Common myeloid progenitor, CD34-positive (primary cell): ENCODE measurements around the gene ZNF513. TPM values are rescaled to one million over a fixed set of nuclear protein-coding genes. Genes with fewer than 3 reads are reported as not detected.
A peak's percentile ranks its signal among the peaks of the same experiment; 100 is the strongest.
"Not testable (repeated sequence)": the region's sequence is repeated elsewhere in the genome, so short reads cannot be mapped to it uniquely, and the experiment has no call there.

ENCODE experiments used
- CTCF ChIA-PET: fragments of 350-600 bp; sonication (Branson Sonifier 250); formaldehyde crosslinking; loops from one replicate; lab custom pipeline; 2021; ENCODE audit warnings: antibody characterized with exemption; lab: Charles Lee
- POLR2A ChIA-PET: fragments of 350-600 bp; sonication (Branson Sonifier 250); formaldehyde crosslinking; loops from one replicate; lab custom pipeline; 2021; ENCODE audit warnings: antibody characterized with exemption; lab: Charles Lee
- DNase-seq, 3 donors: peaks; one replicate each; pipeline versions ENCODE4 v3.0.0 to v3.0.0-alpha.2; 2013
- H3K27ac ChIP-seq, 2 experiments: 1 replicate in 1 of 2; 2 replicates in 1 of 2; pipeline ENCODE4 v1.7.0; 2013; ENCODE audit warnings: inconsistent platforms in 2 of 2, low read length in 2 of 2, mild to moderate bottlenecking in 2 of 2, low read depth in 1 of 2, moderate library complexity in 1 of 2; ENCODE audit not compliant: severe bottlenecking in 2 of 2, insufficient read depth in 1 of 2, poor library complexity in 1 of 2
- H3K27me3 ChIP-seq, 5 experiments: replicated peaks in 2 of 5; 1 replicate in 3 of 5; 2 replicates in 2 of 5; pipeline versions ENCODE4 v1.6.1 to v1.7.0; 2013; ENCODE audit warnings: low read length in 4 of 5, mild to moderate bottlenecking in 2 of 5, moderate library complexity in 2 of 5, inconsistent platforms in 1 of 5; ENCODE audit not compliant: insufficient read depth in 5 of 5, control insufficient read depth in 4 of 5
- H3K36me3 ChIP-seq, 4 experiments: 1 replicate in 2 of 4; 2 replicates in 2 of 4; pipeline versions ENCODE4 v1.6.1 to v1.7.0; 2013; ENCODE audit warnings: low read length in 3 of 4, control low read depth in 1 of 4, mild to moderate bottlenecking in 1 of 4; ENCODE audit not compliant: control insufficient read depth in 4 of 4, insufficient read depth in 4 of 4
- H3K4me1 ChIP-seq, 4 experiments: 1 replicate in 3 of 4; 2 replicates in 1 of 4; pipeline versions ENCODE4 v1.6.1 to v1.7.1; 2013; ENCODE audit warnings: low read length in 3 of 4, mild to moderate bottlenecking in 3 of 4, control low read depth in 1 of 4, inconsistent platforms in 1 of 4, moderate library complexity in 1 of 4; ENCODE audit not compliant: control insufficient read depth in 4 of 4, insufficient read depth in 4 of 4; ENCODE audit errors: control extremely low read depth in 1 of 4
- H3K4me3 ChIP-seq, 7 experiments: 1 replicate in 4 of 7; 2 replicates in 3 of 7; pipeline versions ENCODE4 v1.5.1 to v1.7.0; 2013; ENCODE audit warnings: mild to moderate bottlenecking in 7 of 7, low read length in 6 of 7, moderate library complexity in 6 of 7, inconsistent platforms in 2 of 7, low read depth in 2 of 7, control low read depth in 1 of 7; ENCODE audit not compliant: insufficient read depth in 4 of 7, control insufficient read depth in 1 of 7; ENCODE audit errors: extremely low read depth in 1 of 7
- H3K9me3 ChIP-seq, 5 experiments: 1 replicate in 4 of 5; 2 replicates in 1 of 5; pipeline versions ENCODE4 v1.6.1 to v1.7.1; 2013; ENCODE audit warnings: low read length in 4 of 5, mild to moderate bottlenecking in 2 of 5, inconsistent platforms in 1 of 5, low read depth in 1 of 5, moderate library complexity in 1 of 5; ENCODE audit not compliant: control insufficient read depth in 4 of 5, insufficient read depth in 2 of 5; ENCODE audit errors: control extremely low read depth in 1 of 5
- WGBS: methylation state at CpG from one replicate; pipeline ENCODE4 v1.1.5; 2013; ENCODE audit not compliant: insufficient coverage; 5-methylcytosine and 5-hydroxymethylcytosine counted together
- polyA plus RNA-seq: library from polyadenylated mRNA; unstranded; fragments of 120-200 nt; gene quantifications from one replicate; pipeline ENCODE4 v1.2.1, GENCODE V29; 2013

ZNF513 gene
- 12.6 TPM for polyA plus RNA-seq

GRCh38 chr2:27380626-27381545 lies at the start of gene ZNF513:
ZNF513 (minus strand) TSS chr2:27380734; CDS start chr2:27380526, 208 bp downstream.
- peak within 1 kb of the TSS; percentile 81 to 92 for H3K27ac ChIP-seq
- WGBS, result 21% methylated on average over 52 of the region's 67 CpGs
- H3K27me3 ChIP-seq, result no peaks in the 10 kb centered on the region
- no peaks in the 10 kb centered on the region for H3K9me3 ChIP-seq
- ChIA-PET POLR2A (interaction anchor here (2.3 kb wide), 1 partner anchor 10 kb away, joined by 15 read pairs; the partner anchor contains the start of genes EIF2B4 and SNX17), CTCF (interaction anchor here (1.6 to 2.0 kb wide), 2 partner anchors 10 to 47 kb away, joined by 6 read pairs; partner anchors contain the start of genes NRBP1 and SNX17)
- peak; percentile 91 to 94 (median 92) for DNase-seq
- peaks cover 12 to 27% (median 18%) of the 10 kb centered on the region in 4 experiments for H3K4me1 ChIP-seq
- H3K36me3 ChIP-seq, result peaks cover 12 to 81% (median 51%) of the 10 kb centered on the region in 4 experiments
- peak within 1 kb of the TSS; percentile 67 to 86 (median 81) for H3K4me3 ChIP-seq

GRCh38 chr2:27428978-27429541 lies 48.5 kb upstream of the ZNF513 start:
- ChIA-PET POLR2A (interaction anchor here (1.1 to 2.2 kb wide), 2 partner anchors 20 to 59 kb away, joined by 3 to 10 read pairs; partner anchors contain the start of genes EIF2B4 and PPM1G), CTCF (interaction anchor here (1.0 to 6.9 kb wide), 5 partner anchors 8 to 66 kb away, joined by 3 to 45 read pairs (median 4); partner anchors contain the start of gene PPM1G)
- no peaks in the 10 kb centered on the region for H3K27me3 ChIP-seq
- under 1% methylated on average over 48 of the region's 51 CpGs for WGBS
- H3K27ac ChIP-seq, result peak overlapping the region; percentile 92 to 96
- no peaks in the 10 kb centered on the region for H3K9me3 ChIP-seq
- DNase-seq, result peak; percentile 80 to 91 (median 89)
- peak overlapping the region; percentile 61 to 96 (median 92) for H3K4me3 ChIP-seq
- peaks cover 12 to 28% (median 19%) of the 10 kb centered on the region in 4 experiments for H3K4me1 ChIP-seq
- peaks cover 2 to 15% (median 11%) of the 10 kb centered on the region in 4 experiments for H3K36me3 ChIP-seq

- Histone ChIP-seq H3K9me3 (no peaks in the 10 kb centered on the region), H3K27me3 (no peaks in the 10 kb centered on the region), H3K36me3 (peaks cover 0 to 9% (median 5%) of the 10 kb centered on the region in 4 experiments), H3K4me3 (peak within 1 kb of the TSS; percentile 61 to 96 (median 92)), H3K27ac (peak within 1 kb of the TSS; percentile 92 to 96), H3K4me1 (peaks cover 12 to 28% (median 19%) of the 10 kb centered on the region in 4 experiments)
- CTCF ChIA-PET, result interaction anchor here (1.0 to 6.9 kb wide), 6 partner anchors 8 to 47 kb away, joined by 3 to 45 read pairs (median 4); partner anchors contain the start of genes PPM1G and ZNF513
- POLR2A ChIA-PET, result interaction anchor here (2.2 kb wide), 1 partner anchor 19 kb away, joined by 10 read pairs; the partner anchor contains the start of gene PPM1G
- peak; percentile 87 to 92 (median 92) for DNase-seq
- under 1% methylated on average over 66 of the region's 75 CpGs for WGBS
These were observed 47.9 kb upstream of the ZNF513 start, which contains the start of gene NRBP1 for GRCh38 chr2:27428213-27428977. NRBP1 (plus strand) TSS chr2:27428631; CDS start chr2:27433274, 4,643 bp downstream.

- H3K9me3 ChIP-seq, result no peaks in the 10 kb centered on the region
- H3K36me3 ChIP-seq, result peaks cover 0 to 4% (median 0%) of the 10 kb centered on the region in 4 experiments
- H3K27me3 ChIP-seq, result no peaks in the 10 kb centered on the region
- DNase-seq, result no peak
- H3K4me1 ChIP-seq, result peaks cover 12 to 28% (median 19%) of the 10 kb centered on the region in 4 experiments
- CTCF ChIA-PET, result interaction anchor here (1.0 to 6.9 kb wide), 4 partner anchors 19 to 46 kb away, joined by 3 to 45 read pairs (median 4); partner anchors contain the start of genes PPM1G and ZNF513
- H3K27ac ChIP-seq, result peak overlapping the region; percentile 92 to 96
- peak overlapping the region; percentile 61 to 96 (median 92) for H3K4me3 ChIP-seq
- POLR2A ChIA-PET, result interaction anchor here (2.2 kb wide), 1 partner anchor 18 kb away, joined by 10 read pairs; the partner anchor contains the start of gene PPM1G
- WGBS, result 40% methylated on average over 4 of the region's 7 CpGs
These were observed 47.3 kb upstream of the ZNF513 start for GRCh38 chr2:27427863-27428212.

- H3K4me1 ChIP-seq, result peaks cover 7 to 21% (median 13%) of the 10 kb centered on the region in 4 experiments
- H3K27me3 ChIP-seq, DNase-seq, H3K36me3 ChIP-seq, H3K27ac ChIP-seq, H3K4me3 ChIP-seq, H3K9me3 ChIP-seq, CTCF ChIA-PET: not testable (repeated sequence)
- WGBS, result 100% methylated on average over 5 of the region's 10 CpGs
- POLR2A ChIA-PET, result interaction anchor here (0.7 kb wide), 1 partner anchor 390 kb away, joined by 4 read pairs; no protein-coding TSS in a partner anchor
These were observed 44.5 kb upstream of the ZNF513 start for GRCh38 chr2:27425039-27425438.

- H3K9me3 ChIP-seq, result no peaks in the 10 kb centered on the region
- no peak overlapping the region for H3K27ac ChIP-seq
- H3K36me3 ChIP-seq, result no peaks in the 10 kb centered on the region
- ChIA-PET POLR2A (no interaction called here), CTCF (no interaction called here)
- no peak overlapping the region for H3K4me3 ChIP-seq
- 100% methylated on average over 2 of the region's 3 CpGs for WGBS
- no peak for DNase-seq
- H3K4me1 ChIP-seq, result peaks cover 0 to 7% (median 3%) of the 10 kb centered on the region in 4 experiments
- H3K27me3 ChIP-seq, result no peaks in the 10 kb centered on the region
These were observed 42.4 kb upstream of the ZNF513 start for GRCh38 chr2:27422958-27423357.
